ENCODE results near the gene CCDC54.

Gene CCDC54

GRCh38 chr3:107394502-107394901 lies 17.3 kb downstream of the CCDC54 start:
- no peaks in the 10 kb centered on the region for H3K9me3 ChIP-seq (ENCODE audit: control insufficient read depth, low read depth, low read length)
- H3K27ac ChIP-seq (ENCODE audit: low read length), result no peak overlapping the region
- H3K9ac ChIP-seq (ENCODE audit: low read length), result no peak overlapping the region
- H3K4me3 ChIP-seq (ENCODE audit: low read length), result no peak overlapping the region
- no peaks in the 10 kb centered on the region for H3K36me3 ChIP-seq (ENCODE audit: control insufficient read depth, low read depth, low read length)
- no peaks in the 10 kb centered on the region for H3K27me3 ChIP-seq (ENCODE audit: control insufficient read depth, insufficient read depth, low read length)
- peaks cover 3% of the 10 kb centered on the region for H3K4me1 ChIP-seq (ENCODE audit: control insufficient read depth, low read depth, low read length)

DNA sequence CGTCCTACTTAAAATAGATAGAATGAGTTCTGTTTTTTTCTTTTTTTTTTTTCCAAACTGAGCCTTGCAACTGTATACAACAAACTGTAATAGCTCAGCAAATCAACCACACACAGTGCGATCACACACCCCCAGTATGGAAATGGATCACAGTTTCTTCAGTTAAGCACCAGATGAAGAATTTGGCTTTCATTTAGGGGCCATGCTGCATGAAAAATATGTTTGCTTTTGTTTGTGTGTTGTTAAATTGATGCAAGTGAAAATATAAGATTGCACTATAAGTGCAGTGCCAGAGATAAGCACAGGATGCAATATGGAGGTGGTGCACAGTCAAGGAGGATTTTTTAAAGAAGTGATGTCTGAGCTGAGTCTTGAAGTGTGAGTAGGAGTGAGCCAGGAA lies 17.8 kb downstream of the CCDC54 start:
- Histone ChIP-seq H3K4me3 (ENCODE audit: low read length) (no peak overlapping the region), H3K27ac (ENCODE audit: low read length) (no peak overlapping the region), H3K9ac (ENCODE audit: low read length) (no peak overlapping the region), H3K27me3 (ENCODE audit: control insufficient read depth, insufficient read depth, low read length) (no peaks in the 10 kb centered on the region), H3K36me3 (ENCODE audit: control insufficient read depth, low read depth, low read length) (no peaks in the 10 kb centered on the region), H3K4me1 (ENCODE audit: control insufficient read depth, low read depth, low read length) (peaks cover 3% of the 10 kb centered on the region), H3K9me3 (ENCODE audit: control insufficient read depth, low read depth, low read length) (no peaks in the 10 kb centered on the region)

GRCh38 chr3:107401301-107401700 lies 24.1 kb downstream of the CCDC54 start:
- H3K9ac ChIP-seq (ENCODE audit: low read length), result no peak overlapping the region
- H3K9me3 ChIP-seq (ENCODE audit: control insufficient read depth, low read depth, low read length), result no peaks in the 10 kb centered on the region
- H3K4me3 ChIP-seq (ENCODE audit: low read length), result no peak overlapping the region
- H3K27ac ChIP-seq (ENCODE audit: low read length), result no peak overlapping the region
- H3K4me1 ChIP-seq (ENCODE audit: control insufficient read depth, low read depth, low read length), result no peaks in the 10 kb centered on the region
- no peaks in the 10 kb centered on the region for H3K27me3 ChIP-seq (ENCODE audit: control insufficient read depth, insufficient read depth, low read length)
- no peaks in the 10 kb centered on the region for H3K36me3 ChIP-seq (ENCODE audit: control insufficient read depth, low read depth, low read length)

DNA sequence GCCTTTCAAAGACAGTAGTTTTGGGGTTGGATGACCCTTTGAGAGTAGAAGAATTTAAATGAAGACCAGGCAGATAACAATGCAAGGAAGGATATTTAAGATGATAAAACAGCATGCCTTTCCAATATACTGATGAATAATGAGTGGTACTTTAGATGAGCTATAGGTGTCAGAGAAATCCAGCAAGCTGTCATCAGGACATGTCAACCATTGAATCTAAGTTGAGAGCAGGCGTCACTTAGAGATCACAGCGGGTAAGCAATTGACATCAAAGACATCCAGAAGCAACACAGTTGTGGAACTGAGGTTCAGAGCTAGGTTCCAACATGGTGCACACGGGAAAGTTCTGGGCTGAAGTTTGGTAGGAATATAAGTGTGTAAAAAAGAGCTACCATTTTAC lies 25.0 kb downstream of the CCDC54 start:
- Histone ChIP-seq H3K36me3 (ENCODE audit: control insufficient read depth, low read depth, low read length) (no peaks in the 10 kb centered on the region), H3K4me3 (ENCODE audit: low read length) (no peak overlapping the region), H3K27me3 (ENCODE audit: control insufficient read depth, insufficient read depth, low read length) (no peaks in the 10 kb centered on the region), H3K9me3 (ENCODE audit: control insufficient read depth, low read depth, low read length) (no peaks in the 10 kb centered on the region), H3K9ac (ENCODE audit: low read length) (no peak overlapping the region), H3K4me1 (ENCODE audit: control insufficient read depth, low read depth, low read length) (no peaks in the 10 kb centered on the region), H3K27ac (ENCODE audit: low read length) (no peak overlapping the region)

DNA sequence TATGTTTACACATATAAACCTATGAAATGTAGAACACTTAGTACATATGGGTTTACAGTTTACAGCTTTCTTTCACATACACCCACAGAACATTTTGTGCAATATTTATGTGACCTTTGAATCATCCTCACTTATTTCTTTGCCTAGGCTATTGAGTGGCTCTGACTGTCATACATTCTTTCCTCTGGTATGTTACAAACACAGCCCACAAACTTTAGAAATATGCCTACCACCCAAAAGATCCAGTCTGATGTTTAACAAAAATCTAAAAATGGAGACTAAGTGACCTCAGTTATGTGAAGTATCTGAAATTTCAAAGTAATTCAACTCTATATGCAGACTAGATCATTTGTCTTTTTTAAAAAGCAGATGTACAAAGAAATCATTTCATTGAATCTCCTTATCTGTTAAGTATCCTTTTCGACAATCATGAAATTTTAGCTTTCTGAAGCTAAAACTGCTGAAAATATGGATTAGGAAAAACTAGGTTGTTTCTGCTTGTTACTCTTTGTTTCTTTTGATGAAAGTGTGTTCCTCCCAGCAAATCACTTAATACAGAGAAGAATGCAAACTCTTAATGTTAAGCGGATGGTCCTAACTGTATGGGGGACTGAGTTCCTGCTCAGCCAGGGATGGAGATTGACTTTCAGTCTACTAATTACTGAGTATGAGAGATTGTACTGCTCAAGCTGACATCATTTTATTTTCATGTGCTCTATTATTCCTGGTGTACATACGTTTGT lies 27.7 kb downstream of the CCDC54 start:
- no peak overlapping the region for H3K4me3 ChIP-seq (ENCODE audit: low read length)
- H3K27me3 ChIP-seq (ENCODE audit: control insufficient read depth, insufficient read depth, low read length), result no peaks in the 10 kb centered on the region
- H3K9me3 ChIP-seq (ENCODE audit: control insufficient read depth, low read depth, low read length), result no peaks in the 10 kb centered on the region
- H3K27ac ChIP-seq (ENCODE audit: low read length), result no peak overlapping the region
- H3K9ac ChIP-seq (ENCODE audit: low read length), result no peak overlapping the region
- no peaks in the 10 kb centered on the region for H3K4me1 ChIP-seq (ENCODE audit: control insufficient read depth, low read depth, low read length)
- no peaks in the 10 kb centered on the region for H3K36me3 ChIP-seq (ENCODE audit: control insufficient read depth, low read depth, low read length)

DNA sequence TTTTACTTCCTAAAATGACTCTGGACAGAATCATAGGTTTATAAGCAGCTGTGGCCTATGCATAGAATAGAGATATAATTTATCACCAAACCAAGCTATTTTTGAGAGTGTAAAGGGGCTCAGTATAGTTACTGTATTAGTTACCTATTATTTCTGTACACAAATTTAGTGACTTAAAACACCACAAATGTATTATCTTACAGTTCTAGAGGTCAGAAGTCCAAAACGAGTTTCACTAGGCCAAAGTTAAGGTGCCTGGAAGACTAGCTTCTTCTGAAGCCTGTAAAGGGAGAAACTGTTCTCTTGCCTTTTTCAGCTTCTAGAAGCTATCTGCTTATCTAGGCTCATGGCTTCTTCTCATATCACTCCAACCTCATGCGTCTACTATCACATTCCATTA lies 30.1 kb downstream of the CCDC54 start:
- H3K36me3 ChIP-seq (ENCODE audit: control insufficient read depth, low read depth, low read length), result no peaks in the 10 kb centered on the region
- H3K9ac ChIP-seq (ENCODE audit: low read length), result no peak overlapping the region
- H3K4me3 ChIP-seq (ENCODE audit: low read length), result no peak overlapping the region
- H3K27me3 ChIP-seq (ENCODE audit: control insufficient read depth, insufficient read depth, low read length), result no peaks in the 10 kb centered on the region
- no peak overlapping the region for H3K27ac ChIP-seq (ENCODE audit: low read length)
- no peaks in the 10 kb centered on the region for H3K9me3 ChIP-seq (ENCODE audit: control insufficient read depth, low read depth, low read length)
- no peaks in the 10 kb centered on the region for H3K4me1 ChIP-seq (ENCODE audit: control insufficient read depth, low read depth, low read length)

DNA sequence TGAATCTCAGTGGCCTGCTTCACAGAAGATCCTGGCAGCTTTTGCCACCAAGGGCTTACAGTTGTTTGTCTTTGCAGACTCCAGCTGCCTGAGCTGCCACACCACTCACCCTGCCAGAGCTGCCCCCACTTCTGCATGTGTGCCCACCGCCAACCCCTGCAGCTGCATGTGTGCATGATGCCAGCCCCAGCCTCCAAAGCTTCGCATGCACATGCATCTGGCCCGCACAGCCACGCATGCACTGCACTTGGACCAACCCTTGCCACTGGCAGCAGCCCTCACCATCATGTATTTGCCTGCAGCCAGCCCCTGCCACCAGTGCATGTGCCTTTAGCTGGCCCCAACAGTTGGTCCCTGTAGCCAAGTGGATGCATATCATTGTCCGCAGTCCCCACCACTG lies 31.3 kb downstream of the CCDC54 start:
- Histone ChIP-seq H3K36me3 (ENCODE audit: control insufficient read depth, low read depth, low read length) (no peaks in the 10 kb centered on the region), H3K9me3 (ENCODE audit: control insufficient read depth, low read depth, low read length) (no peaks in the 10 kb centered on the region), H3K27ac (ENCODE audit: low read length) (no peak overlapping the region), H3K27me3 (ENCODE audit: control insufficient read depth, insufficient read depth, low read length) (no peaks in the 10 kb centered on the region), H3K9ac (ENCODE audit: low read length) (no peak overlapping the region), H3K4me1 (ENCODE audit: control insufficient read depth, low read depth, low read length) (no peaks in the 10 kb centered on the region), H3K4me3 (ENCODE audit: low read length) (no peak overlapping the region)

DNA sequence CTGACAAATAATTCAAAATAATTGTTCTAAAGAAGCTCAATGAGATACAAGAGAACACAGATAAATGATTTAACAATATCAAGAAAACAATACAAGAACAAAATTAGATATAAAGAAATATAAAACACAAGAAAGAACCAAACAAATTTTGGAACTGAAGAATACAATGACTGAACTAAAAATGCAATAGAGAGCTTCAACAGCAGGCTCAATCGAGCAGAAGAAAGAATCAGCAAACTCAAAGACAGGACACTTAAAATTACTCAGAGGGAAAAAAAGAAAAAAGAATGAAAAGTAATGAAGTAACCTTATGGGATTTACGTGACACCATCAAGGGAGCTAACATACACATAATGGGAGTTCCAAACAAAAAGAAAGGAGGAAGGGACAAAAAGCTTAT lies 32.1 kb downstream of the CCDC54 start:
- Histone ChIP-seq H3K4me1 (ENCODE audit: control insufficient read depth, low read depth, low read length) (no peaks in the 10 kb centered on the region), H3K36me3 (ENCODE audit: control insufficient read depth, low read depth, low read length) (no peaks in the 10 kb centered on the region), H3K27ac (ENCODE audit: low read length) (no peak overlapping the region), H3K4me3 (ENCODE audit: low read length) (no peak overlapping the region), H3K27me3 (ENCODE audit: control insufficient read depth, insufficient read depth, low read length) (no peaks in the 10 kb centered on the region), H3K9ac (ENCODE audit: low read length) (no peak overlapping the region), H3K9me3 (ENCODE audit: control insufficient read depth, low read depth, low read length) (no peaks in the 10 kb centered on the region)

GRCh38 chr3:107410606-107411005 lies 33.4 kb downstream of the CCDC54 start:
- no peak overlapping the region for H3K9ac ChIP-seq (ENCODE audit: low read length)
- no peak overlapping the region for H3K4me3 ChIP-seq (ENCODE audit: low read length)
- no peaks in the 10 kb centered on the region for H3K27me3 ChIP-seq (ENCODE audit: control insufficient read depth, insufficient read depth, low read length)
- no peak overlapping the region for H3K27ac ChIP-seq (ENCODE audit: low read length)
- H3K4me1 ChIP-seq (ENCODE audit: control insufficient read depth, low read depth, low read length), result no peaks in the 10 kb centered on the region
- H3K9me3 ChIP-seq (ENCODE audit: control insufficient read depth, low read depth, low read length), result no peaks in the 10 kb centered on the region
- no peaks in the 10 kb centered on the region for H3K36me3 ChIP-seq (ENCODE audit: control insufficient read depth, low read depth, low read length)

GRCh38 chr3:107411056-107411455 lies 33.8 kb downstream of the CCDC54 start:
- Histone ChIP-seq H3K4me1 (ENCODE audit: control insufficient read depth, low read depth, low read length) (no peaks in the 10 kb centered on the region), H3K27ac (ENCODE audit: low read length) (no peak overlapping the region), H3K36me3 (ENCODE audit: control insufficient read depth, low read depth, low read length) (no peaks in the 10 kb centered on the region), H3K27me3 (ENCODE audit: control insufficient read depth, insufficient read depth, low read length) (no peaks in the 10 kb centered on the region), H3K9ac (ENCODE audit: low read length) (no peak overlapping the region), H3K9me3 (ENCODE audit: control insufficient read depth, low read depth, low read length) (no peaks in the 10 kb centered on the region), H3K4me3 (ENCODE audit: low read length) (no peak overlapping the region)

GRCh38 chr3:107411779-107412178 lies 34.5 kb downstream of the CCDC54 start:
- Histone ChIP-seq H3K9me3 (ENCODE audit: control insufficient read depth, low read depth, low read length) (no peaks in the 10 kb centered on the region), H3K9ac (ENCODE audit: low read length) (no peak overlapping the region), H3K4me3 (ENCODE audit: low read length) (no peak overlapping the region), H3K27ac (ENCODE audit: low read length) (no peak overlapping the region), H3K27me3 (ENCODE audit: control insufficient read depth, insufficient read depth, low read length) (no peaks in the 10 kb centered on the region), H3K36me3 (ENCODE audit: control insufficient read depth, low read depth, low read length) (no peaks in the 10 kb centered on the region), H3K4me1 (ENCODE audit: control insufficient read depth, low read depth, low read length) (no peaks in the 10 kb centered on the region)

DNA sequence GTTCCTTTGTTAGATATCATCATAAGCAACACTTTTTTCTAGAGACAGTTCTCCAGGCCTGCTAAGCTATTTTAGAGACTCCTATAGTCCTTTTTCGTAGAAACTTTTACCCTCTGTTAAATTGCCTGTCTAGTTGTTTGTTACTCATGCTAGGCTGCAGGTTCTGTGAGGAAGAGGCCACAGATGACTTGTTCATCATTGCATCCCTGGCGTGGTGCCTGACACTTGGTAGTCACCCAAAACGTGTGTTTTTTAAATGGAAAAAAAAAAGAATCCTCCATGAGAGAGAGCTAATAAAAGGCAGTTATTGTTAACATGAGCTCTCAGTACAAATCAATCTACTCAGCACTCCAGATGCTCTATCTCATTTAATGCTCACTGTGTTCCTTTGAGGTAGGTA lies 35.1 kb downstream of the CCDC54 start:
- H3K27ac ChIP-seq (ENCODE audit: low read length), result no peak overlapping the region
- no peak overlapping the region for H3K9ac ChIP-seq (ENCODE audit: low read length)
- H3K27me3 ChIP-seq (ENCODE audit: control insufficient read depth, insufficient read depth, low read length), result no peaks in the 10 kb centered on the region
- H3K4me3 ChIP-seq (ENCODE audit: low read length), result no peak overlapping the region
- H3K4me1 ChIP-seq (ENCODE audit: control insufficient read depth, low read depth, low read length), result no peaks in the 10 kb centered on the region
- no peaks in the 10 kb centered on the region for H3K9me3 ChIP-seq (ENCODE audit: control insufficient read depth, low read depth, low read length)
- H3K36me3 ChIP-seq (ENCODE audit: control insufficient read depth, low read depth, low read length), result no peaks in the 10 kb centered on the region
